COLO668 (cell line): Measurements from ENCODE around the gene PRRC1.
"Not testable (repeated sequence)": the region's sequence is repeated elsewhere in the genome, so short reads cannot be mapped to it uniquely, and the experiment has no call there.

Experiments used
- DNase-seq: peaks from one replicate; lab custom pipeline; 2025; ENCODE audit not compliant: unreplicated experiment; lab: John Stamatoyannopoulos, UW

PRRC1 gene

GRCh38 chr5:127545249-127545648 is 27.8 kb downstream of the PRRC1 start:
- not testable (repeated sequence) for DNase-seq

- DNase-seq, result peak; percentile 3
These were observed 32.1 kb downstream of the PRRC1 start for GRCh38 chr5:127549551-127549950.

DNA sequence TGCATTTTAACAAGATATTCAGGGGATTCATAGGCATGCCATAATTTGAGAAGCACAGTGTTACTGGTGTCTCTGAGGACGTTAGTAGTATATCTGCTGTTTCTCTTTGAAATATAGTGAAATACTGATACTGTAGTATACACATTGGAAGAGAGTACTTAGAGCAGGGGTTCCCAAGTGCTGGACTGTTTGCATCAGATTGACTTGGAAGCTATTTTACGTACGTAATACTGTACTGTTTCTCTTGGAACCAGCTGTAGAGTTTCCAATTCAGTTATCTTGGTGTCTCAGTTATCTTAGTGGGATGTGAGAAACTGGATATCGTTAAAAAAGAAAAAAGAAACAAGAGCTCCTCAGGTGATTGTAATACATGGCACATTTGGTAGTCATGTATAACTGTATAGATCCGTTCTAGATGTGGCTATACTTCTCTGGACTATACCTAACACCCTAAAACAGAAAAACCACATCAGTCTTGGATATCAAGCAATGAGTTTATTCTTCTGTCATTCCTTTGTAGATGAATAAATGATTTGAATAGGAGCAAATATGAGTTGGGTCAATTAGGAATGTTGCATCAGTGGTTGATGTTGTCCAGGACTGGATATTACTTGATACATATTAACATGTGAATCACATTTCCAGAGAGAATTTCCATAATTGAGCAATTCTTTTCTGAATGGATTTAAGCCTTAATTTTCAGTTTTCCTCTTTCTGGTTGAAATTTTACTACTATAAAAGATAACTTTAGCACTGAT is 33.4 kb downstream of the PRRC1 start:
- no peak for DNase-seq

DNA sequence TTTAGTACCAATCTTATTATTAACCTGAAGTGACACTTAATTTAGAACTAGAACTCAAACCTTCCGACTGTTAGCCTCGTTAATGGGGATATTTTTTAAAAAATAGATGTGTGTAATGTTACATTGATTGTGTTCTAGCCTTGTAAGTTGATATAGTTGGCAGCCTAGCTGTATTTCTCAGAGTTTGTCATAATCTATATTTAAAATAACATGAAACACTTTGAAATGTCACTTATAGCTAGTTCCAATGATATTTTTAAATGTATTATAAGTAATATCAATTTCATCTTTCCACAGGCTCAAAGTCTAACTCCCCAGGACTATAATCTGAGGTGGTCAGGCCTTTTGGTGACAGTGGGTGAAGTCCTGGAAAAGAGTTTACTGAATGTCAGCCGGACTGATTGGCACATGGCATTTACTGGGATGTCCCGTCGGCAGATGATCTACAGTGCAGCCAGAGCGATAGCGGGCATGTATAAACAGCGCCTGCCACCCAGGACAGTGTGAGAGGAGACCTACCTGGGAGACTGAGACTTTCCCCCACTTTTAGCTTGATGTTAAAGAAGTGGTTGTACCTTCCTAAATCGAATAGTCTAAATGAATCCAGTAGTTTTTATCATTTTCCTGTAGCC is 34.1 kb downstream of the PRRC1 start:
- no peak for DNase-seq

- no peak for DNase-seq
These were observed 38.4 kb downstream of the PRRC1 start for GRCh38 chr5:127555826-127556225.

- no peak for DNase-seq
These were observed 39.3 kb downstream of the PRRC1 start for GRCh38 chr5:127556609-127557334.

GRCh38 chr5:127558273-127558672 is 40.8 kb downstream of the PRRC1 start:
- no peak for DNase-seq

- DNase-seq, result no peak
These were observed 43.8 kb downstream of the PRRC1 start for GRCh38 chr5:127561254-127561653.

DNA sequence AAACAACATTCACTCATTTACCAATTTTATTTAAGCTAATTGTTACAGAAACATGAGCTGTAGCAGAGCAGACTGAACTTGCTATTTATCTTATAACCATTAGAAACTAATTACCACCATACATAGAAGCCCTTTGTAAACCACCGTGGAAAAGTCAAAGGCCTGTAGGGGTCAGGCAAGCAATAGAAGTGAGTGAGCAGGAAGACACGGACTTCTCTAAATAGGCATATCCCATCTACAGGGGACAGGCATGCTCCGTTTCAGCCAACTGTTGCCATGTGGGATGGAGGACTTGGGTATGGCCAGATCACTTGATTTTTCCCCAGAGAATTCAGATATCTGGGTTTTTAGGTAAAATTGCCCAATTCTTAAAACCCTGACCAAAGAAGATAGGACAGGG is 44.8 kb downstream of the PRRC1 start:
- DNase-seq, result peak; percentile 6

DNA sequence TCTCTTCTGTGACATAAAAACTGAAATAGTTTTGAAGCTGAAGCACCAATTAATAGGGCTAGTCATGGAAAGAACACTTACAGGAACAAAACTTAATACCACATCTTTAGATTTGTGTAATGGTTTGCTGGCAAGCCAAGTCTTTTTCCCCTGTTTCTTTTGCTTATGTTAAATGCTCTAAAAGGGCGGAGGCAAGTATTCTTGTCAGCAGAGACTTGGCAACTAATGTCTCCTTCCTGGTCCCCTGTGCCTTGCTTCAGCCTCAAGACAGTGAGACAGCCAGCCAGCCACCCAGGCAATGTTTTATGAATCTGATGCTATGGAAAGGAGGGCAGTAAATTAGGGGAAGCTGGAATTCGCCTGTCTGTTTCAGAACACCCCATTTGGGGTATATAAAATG is 45.7 kb downstream of the PRRC1 start:
- DNase-seq, result no peak

GRCh38 chr5:127564002-127564769 is 46.7 kb downstream of the PRRC1 start:
- DNase-seq, result peak; percentile 40

DNA sequence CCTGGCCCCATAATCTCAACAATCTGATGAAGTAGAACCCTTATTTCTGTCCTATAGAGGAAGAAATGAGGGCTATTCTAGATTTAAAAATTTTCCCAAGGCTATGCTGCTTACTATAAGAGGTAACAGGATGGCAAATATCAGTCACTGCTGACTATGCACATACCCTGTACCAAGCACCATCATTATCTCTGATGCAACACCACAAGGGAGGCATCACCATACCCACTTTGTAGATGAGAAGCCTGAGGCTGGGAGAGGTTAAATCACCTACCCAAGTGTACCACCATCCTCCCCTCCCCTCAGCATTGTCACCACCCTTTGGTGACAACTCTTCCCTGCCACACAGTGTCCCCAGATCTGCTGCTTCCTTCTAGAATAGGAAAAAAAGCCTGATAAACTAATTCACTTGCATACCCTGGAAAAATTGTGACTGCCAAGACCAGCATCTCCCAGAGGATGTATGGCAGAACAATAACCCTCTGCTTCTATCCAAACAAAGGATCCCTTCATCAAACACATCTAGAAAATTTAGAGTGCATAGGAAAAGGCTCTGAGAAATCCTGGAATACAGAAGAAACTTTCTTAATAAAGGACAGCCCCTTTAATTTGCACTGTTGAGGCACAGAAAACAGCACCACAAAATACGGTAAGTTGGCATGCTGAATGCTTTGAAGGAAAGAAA is 48.3 kb downstream of the PRRC1 start:
- no peak for DNase-seq

DNA sequence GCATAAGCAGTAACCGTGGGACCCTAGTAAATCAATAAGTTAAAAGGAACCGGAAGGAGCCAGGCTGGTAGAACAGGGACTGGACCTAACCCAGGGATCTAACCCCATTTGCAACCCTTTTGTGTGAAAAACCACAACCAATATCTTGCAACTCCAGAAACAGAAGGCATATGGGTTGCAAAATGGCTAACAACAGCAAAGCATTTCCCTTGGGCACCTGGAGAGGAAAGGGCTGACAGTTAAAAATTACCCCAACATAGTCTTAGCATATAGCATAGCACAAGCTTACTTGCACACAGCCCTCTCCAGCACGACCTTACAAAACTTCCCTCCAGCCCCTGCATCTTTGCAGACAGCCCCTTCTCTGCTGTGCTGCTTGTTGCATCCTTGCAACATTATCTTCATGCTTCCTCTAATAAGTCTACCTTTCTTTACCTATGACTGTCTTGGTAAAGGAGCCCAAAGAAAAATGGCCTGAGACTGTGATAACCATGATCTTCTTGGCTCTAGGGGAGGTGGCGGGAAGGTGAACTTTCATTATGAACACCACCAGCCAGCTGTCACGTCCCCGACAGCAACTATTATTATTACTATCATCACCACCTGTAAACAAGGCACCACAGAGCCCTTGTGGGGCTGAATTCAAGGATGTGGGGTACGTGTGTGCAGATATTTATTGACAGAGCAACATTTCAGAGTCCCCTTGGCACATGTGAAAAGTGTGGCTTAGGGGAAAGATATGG is 49.8 kb downstream of the PRRC1 start:
- DNase-seq, result no peak

- DNase-seq, result no peak
These were observed 50.7 kb downstream of the PRRC1 start for GRCh38 chr5:127568166-127568565.

DNA sequence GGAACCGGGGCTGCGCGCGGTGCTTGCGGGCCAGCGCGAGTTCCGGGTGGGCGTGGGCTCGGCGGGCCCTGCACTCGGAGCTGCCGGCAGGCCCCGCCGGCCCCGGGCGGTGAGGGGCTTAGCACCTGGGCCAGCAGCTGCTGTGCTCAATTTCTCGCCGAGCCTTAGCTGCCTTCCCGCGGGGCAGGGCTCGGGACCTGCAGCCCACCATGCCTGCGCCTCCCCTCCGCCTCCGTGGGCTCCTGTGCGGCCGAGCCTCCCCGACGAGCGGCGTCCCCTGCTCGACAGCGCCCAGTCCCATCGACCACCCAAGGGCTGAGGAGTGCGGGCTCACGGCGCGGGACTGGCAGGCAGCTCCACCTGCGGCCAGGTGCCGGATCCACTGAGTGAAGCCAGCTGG is 52.0 kb downstream of the PRRC1 start:
- not testable (repeated sequence) for DNase-seq

GRCh38 chr5:127571314-127572131 is 54.1 kb downstream of the PRRC1 start:
- DNase-seq, result no peak

DNA sequence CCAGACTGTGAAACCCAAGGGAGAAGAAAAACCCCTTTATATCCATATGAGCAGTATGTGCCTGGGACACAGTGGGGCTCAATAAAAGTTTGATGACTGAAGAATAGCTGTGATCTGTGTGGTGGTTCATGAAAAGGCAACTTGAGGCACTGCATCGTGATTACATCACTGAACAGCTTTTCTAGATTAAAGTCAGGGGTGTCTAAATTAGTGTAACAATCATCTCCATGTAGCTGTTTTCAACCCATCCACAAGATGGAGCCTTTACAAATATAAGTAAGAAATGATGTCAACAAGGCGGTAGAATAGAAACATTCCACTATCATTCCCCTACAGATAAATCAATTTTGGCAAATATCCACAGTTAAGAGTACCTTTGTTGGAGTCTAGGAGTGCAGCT is 55.5 kb downstream of the PRRC1 start:
- DNase-seq, result no peak

- no peak for DNase-seq
These were observed 57.6 kb downstream of the PRRC1 start for GRCh38 chr5:127574852-127575679.
